IPS-18a (cell line): Measurements from ENCODE around the gene EFTUD2.
"Not testable (repeated sequence)": the region's sequence is repeated elsewhere in the genome, so short reads cannot be mapped to it uniquely, and the experiment has no call there.

ENCODE experiments used
- H3K27ac ChIP-seq: one replicate; pipeline ENCODE4 v1.5.1; 2013; ENCODE audit warnings: low read length
- H3K27me3 ChIP-seq: one replicate; pipeline ENCODE4 v1.6.1; 2013; ENCODE audit warnings: mild to moderate bottlenecking, low read length; ENCODE audit not compliant: control insufficient read depth, insufficient read depth
- H3K36me3 ChIP-seq: one replicate; pipeline ENCODE4 v1.6.1; 2013; ENCODE audit warnings: low read depth, low read length; ENCODE audit not compliant: control insufficient read depth
- H3K4me1 ChIP-seq: one replicate; pipeline ENCODE4 v1.6.1; 2013; ENCODE audit warnings: low read depth, low read length; ENCODE audit not compliant: control insufficient read depth
- H3K4me3 ChIP-seq: one replicate; pipeline ENCODE4 v1.5.1; 2013; ENCODE audit warnings: low read length
- H3K9ac ChIP-seq: one replicate; pipeline ENCODE4 v1.6.1; 2013; ENCODE audit warnings: mild to moderate bottlenecking, low read length, moderate library complexity
- H3K9me3 ChIP-seq: one replicate; pipeline ENCODE4 v1.6.1; 2013; ENCODE audit warnings: low read depth, low read length; ENCODE audit not compliant: control insufficient read depth

The EFTUD2 gene

GRCh38 chr17:44899074-44899782 lies at the start of gene EFTUD2:
Gene EFTUD2 (minus strand): TSS chr17:44899445. CDS start chr17:44894521, 4,924 bp downstream.
- H3K9ac ChIP-seq: peak within 1 kb of the TSS; percentile 99
- H3K27me3 ChIP-seq: no peaks in the 10 kb centered on the region
- peaks cover 4% of the 10 kb centered on the region for H3K36me3 ChIP-seq
- H3K9me3 ChIP-seq: no peaks in the 10 kb centered on the region
- H3K4me3 ChIP-seq: peak within 1 kb of the TSS; percentile 100
- no peaks in the 10 kb centered on the region for H3K4me1 ChIP-seq
- peak within 1 kb of the TSS; percentile 98 for H3K27ac ChIP-seq

- Histone ChIP-seq H3K27ac (no peak overlapping the region), H3K9me3 (no peaks in the 10 kb centered on the region), H3K4me1 (no peaks in the 10 kb centered on the region), H3K36me3 (no peaks in the 10 kb centered on the region), H3K9ac (peak overlapping the region; percentile 92), H3K4me3 (peak overlapping the region; percentile 93), H3K27me3 (no peaks in the 10 kb centered on the region)
These were observed 49.1 kb upstream of the EFTUD2 start for GRCh38 chr17:44948315-44948795.

- no peaks in the 10 kb centered on the region for H3K4me1 ChIP-seq
- peak within 1 kb of the TSS; percentile 48 for H3K27ac ChIP-seq
- H3K9me3 ChIP-seq: no peaks in the 10 kb centered on the region
- H3K27me3 ChIP-seq: no peaks in the 10 kb centered on the region
- peak within 1 kb of the TSS; percentile 93 for H3K4me3 ChIP-seq
- H3K36me3 ChIP-seq: no peaks in the 10 kb centered on the region
- H3K9ac ChIP-seq: peak within 1 kb of the TSS; percentile 92
These were observed 48.4 kb upstream of the EFTUD2 start, which contains the start of gene KIF18B for GRCh38 chr17:44947461-44948314. Gene KIF18B (minus strand): TSS chr17:44947773. CDS start chr17:44936344, 11,429 bp downstream.

GRCh38 chr17:44945652-44946051 lies 46.4 kb upstream of the EFTUD2 start:
- not testable (repeated sequence) for H3K36me3 ChIP-seq, H3K27me3 ChIP-seq, H3K9me3 ChIP-seq, H3K9ac ChIP-seq, H3K4me1 ChIP-seq, H3K27ac ChIP-seq
- peak overlapping the region; percentile 93 for H3K4me3 ChIP-seq

GRCh38 chr17:44942456-44942855 lies 43.2 kb upstream of the EFTUD2 start:
- Histone ChIP-seq H3K4me3 (no peak overlapping the region), H3K36me3 (no peaks in the 10 kb centered on the region), H3K9ac (no peak overlapping the region), H3K27me3 (no peaks in the 10 kb centered on the region), H3K9me3 (no peaks in the 10 kb centered on the region), H3K27ac (no peak overlapping the region), H3K4me1 (no peaks in the 10 kb centered on the region)

- H3K27me3 ChIP-seq: no peaks in the 10 kb centered on the region
- no peak overlapping the region for H3K4me3 ChIP-seq
- H3K27ac ChIP-seq: no peak overlapping the region
- no peaks in the 10 kb centered on the region for H3K4me1 ChIP-seq
- peaks cover 5% of the 10 kb centered on the region for H3K36me3 ChIP-seq
- H3K9ac ChIP-seq: no peak overlapping the region
- no peaks in the 10 kb centered on the region for H3K9me3 ChIP-seq
These were observed 42.6 kb upstream of the EFTUD2 start for GRCh38 chr17:44941712-44942331.

- Histone ChIP-seq H3K27me3 (no peaks in the 10 kb centered on the region), H3K4me3 (no peak overlapping the region), H3K27ac (no peak overlapping the region), H3K9ac (no peak overlapping the region), H3K9me3 (no peaks in the 10 kb centered on the region), H3K4me1 (no peaks in the 10 kb centered on the region), H3K36me3 (peaks cover 10% of the 10 kb centered on the region)
These were observed 41.5 kb upstream of the EFTUD2 start for GRCh38 chr17:44940768-44941167.

DNA sequence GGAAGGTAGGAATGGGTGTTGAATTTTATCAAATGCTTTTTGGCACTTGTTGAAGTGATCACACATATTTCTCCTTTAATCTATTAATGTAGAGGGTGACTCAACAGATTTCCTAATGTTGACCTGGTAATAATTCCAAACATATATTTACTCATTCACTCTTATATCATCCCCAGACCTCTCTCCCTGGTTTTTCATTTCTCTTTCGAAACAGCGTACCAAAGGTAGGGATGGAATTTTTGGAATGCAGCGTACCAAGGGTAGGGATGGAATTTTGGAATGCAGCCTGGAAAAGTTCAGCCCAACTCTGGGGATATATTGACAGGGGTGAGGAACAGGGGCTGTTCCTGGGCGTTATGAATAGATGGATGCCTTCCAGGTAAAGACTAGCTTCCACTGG lies 41.1 kb upstream of the EFTUD2 start:
- Histone ChIP-seq H3K27ac (no peak overlapping the region), H3K4me1 (no peaks in the 10 kb centered on the region), H3K36me3 (peaks cover 14% of the 10 kb centered on the region), H3K9ac (no peak overlapping the region), H3K9me3 (no peaks in the 10 kb centered on the region), H3K27me3 (no peaks in the 10 kb centered on the region), H3K4me3 (no peak overlapping the region)

- Histone ChIP-seq H3K36me3 (peaks cover 60% of the 10 kb centered on the region), H3K27ac (no peak overlapping the region), H3K4me1 (no peaks in the 10 kb centered on the region), H3K9ac (no peak overlapping the region), H3K4me3 (no peak overlapping the region), H3K9me3 (no peaks in the 10 kb centered on the region), H3K27me3 (no peaks in the 10 kb centered on the region)
These were observed 35.9 kb upstream of the EFTUD2 start for GRCh38 chr17:44935116-44935515.

- Histone ChIP-seq H3K36me3 (peaks cover 62% of the 10 kb centered on the region), H3K9me3 (no peaks in the 10 kb centered on the region)
These were observed 35.5 kb upstream of the EFTUD2 start for GRCh38 chr17:44934745-44935105.

More at GRCh38 chr17:44934745-44935105, 35.5 kb upstream of the EFTUD2 start:
- no peak overlapping the region for H3K4me3 ChIP-seq
- no peak overlapping the region for H3K27ac ChIP-seq
- no peaks in the 10 kb centered on the region for H3K27me3 ChIP-seq
- no peak overlapping the region for H3K9ac ChIP-seq
- no peaks in the 10 kb centered on the region for H3K4me1 ChIP-seq
